ENCODE data around the gene KCNQ5.
"Not testable (repeated sequence)": the region's sequence is repeated elsewhere in the genome, so short reads cannot be mapped to it uniquely, and the experiment has no call there.

The KCNQ5 gene

GRCh38 chr6:73194744-73195143 lies 572.9 kb downstream of the KCNQ5 start:
- DNase-seq (ENCODE audit: low read depth in 1 of 2, low spot score in 1 of 2) = no peak
- in situ Hi-C loops (cut with HindIII; ENCODE audit: low pct_unique_long_range_greater_than_20kb, low sequenced_read_pairs) = no loop called here
- no peak for TF ChIP-seq JUND (IDR thresholded peaks at IDR 0.05; ENCODE audit: low read depth)

GRCh38 chr6:73200247-73200646 lies 578.4 kb downstream of the KCNQ5 start:
- DNase-seq (ENCODE audit: low read depth in 1 of 2, low spot score in 1 of 2) = no peak
- TF ChIP-seq JUND (IDR thresholded peaks at IDR 0.05; ENCODE audit: low read depth) = no peak
- in situ Hi-C loops (cut with HindIII; ENCODE audit: low pct_unique_long_range_greater_than_20kb, low sequenced_read_pairs) = no loop called here

GRCh38 chr6:73200735-73201134 lies 578.9 kb downstream of the KCNQ5 start:
- DNase-seq (ENCODE audit: low read depth in 1 of 2, low spot score in 1 of 2) = no peak
- in situ Hi-C loops (cut with HindIII; ENCODE audit: low pct_unique_long_range_greater_than_20kb, low sequenced_read_pairs) = no loop called here
- no peak for TF ChIP-seq JUND (IDR thresholded peaks at IDR 0.05; ENCODE audit: low read depth)

- no peak for TF ChIP-seq JUND (IDR thresholded peaks at IDR 0.05; ENCODE audit: low read depth)
- in situ Hi-C loops (cut with HindIII; ENCODE audit: low pct_unique_long_range_greater_than_20kb, low sequenced_read_pairs) = no loop called here
- no peak for DNase-seq (ENCODE audit: low read depth in 1 of 2, low spot score in 1 of 2)
Observed at GRCh38 chr6:73203098-73203497, 581.2 kb downstream of the KCNQ5 start.

GRCh38 chr6:73204252-73204651 lies 582.4 kb downstream of the KCNQ5 start:
- DNase-seq (ENCODE audit: low read depth in 1 of 2, low spot score in 1 of 2) = no peak
- no peak for TF ChIP-seq JUND (IDR thresholded peaks at IDR 0.05; ENCODE audit: low read depth)
- in situ Hi-C loops (cut with HindIII; ENCODE audit: low pct_unique_long_range_greater_than_20kb, low sequenced_read_pairs) = no loop called here

GRCh38 chr6:73207221-73207837 lies 585.5 kb downstream of the KCNQ5 start:
- no peak for TF ChIP-seq JUND (IDR thresholded peaks at IDR 0.05; ENCODE audit: low read depth)
- no peak for DNase-seq (ENCODE audit: low read depth in 1 of 2, low spot score in 1 of 2)
- in situ Hi-C loops (cut with HindIII; ENCODE audit: low pct_unique_long_range_greater_than_20kb, low sequenced_read_pairs) = no loop called here

- TF ChIP-seq JUND (IDR thresholded peaks at IDR 0.05; ENCODE audit: low read depth) = no peak
- no peak for DNase-seq (ENCODE audit: low read depth in 1 of 2, low spot score in 1 of 2)
- in situ Hi-C loops (cut with HindIII; ENCODE audit: low pct_unique_long_range_greater_than_20kb, low sequenced_read_pairs) = no loop called here
Observed at GRCh38 chr6:73209117-73209516, 587.3 kb downstream of the KCNQ5 start.

GRCh38 chr6:73216859-73217258 lies 595.0 kb downstream of the KCNQ5 start:
- DNase-seq (ENCODE audit: low read depth in 1 of 2, low spot score in 1 of 2) = no peak
- TF ChIP-seq JUND (IDR thresholded peaks at IDR 0.05; ENCODE audit: low read depth) = no peak
- in situ Hi-C loops (cut with HindIII; ENCODE audit: low pct_unique_long_range_greater_than_20kb, low sequenced_read_pairs) = no loop called here

- in situ Hi-C loops (cut with HindIII; ENCODE audit: low pct_unique_long_range_greater_than_20kb, low sequenced_read_pairs) = no loop called here
- no peak for DNase-seq (ENCODE audit: low read depth in 1 of 2, low spot score in 1 of 2)
- TF ChIP-seq JUND (IDR thresholded peaks at IDR 0.05; ENCODE audit: low read depth) = no peak
Observed at GRCh38 chr6:73225396-73225795, 603.5 kb downstream of the KCNQ5 start, which contains the start of gene KHDC1L. Gene KHDC1L, minus strand, starts transcription at chr6:73225496. Its CDS starts 88 bp downstream, at chr6:73225408.

GRCh38 chr6:73227606-73228255 lies 605.9 kb downstream of the KCNQ5 start:
- TF ChIP-seq JUND (IDR thresholded peaks at IDR 0.05; ENCODE audit: low read depth) = no peak
- DNase-seq (ENCODE audit: low read depth in 1 of 2, low spot score in 1 of 2) = no peak
- in situ Hi-C loops (cut with HindIII; ENCODE audit: low pct_unique_long_range_greater_than_20kb, low sequenced_read_pairs) = no loop called here

GRCh38 chr6:73231986-73232391 lies 610.1 kb downstream of the KCNQ5 start:
- in situ Hi-C loops (cut with HindIII; ENCODE audit: low pct_unique_long_range_greater_than_20kb, low sequenced_read_pairs) = no loop called here
- no peak for TF ChIP-seq JUND (IDR thresholded peaks at IDR 0.05; ENCODE audit: low read depth)
- no peak for DNase-seq (ENCODE audit: low read depth in 1 of 2, low spot score in 1 of 2)

- TF ChIP-seq JUND (IDR thresholded peaks at IDR 0.05; ENCODE audit: low read depth) = no peak
- in situ Hi-C loops (cut with HindIII; ENCODE audit: low pct_unique_long_range_greater_than_20kb, low sequenced_read_pairs) = no loop called here
- no peak for DNase-seq (ENCODE audit: low read depth in 1 of 2, low spot score in 1 of 2)
Observed at GRCh38 chr6:73233048-73233447, 611.2 kb downstream of the KCNQ5 start.

GRCh38 chr6:73233971-73234370 lies 612.1 kb downstream of the KCNQ5 start:
- in situ Hi-C loops (cut with HindIII; ENCODE audit: low pct_unique_long_range_greater_than_20kb, low sequenced_read_pairs); DNase-seq (ENCODE audit: low read depth in 1 of 2, low spot score in 1 of 2): not testable (repeated sequence)

GRCh38 chr6:73234733-73235132 lies 612.9 kb downstream of the KCNQ5 start:
- no peak for DNase-seq (ENCODE audit: low read depth in 1 of 2, low spot score in 1 of 2)
- in situ Hi-C loops (cut with HindIII; ENCODE audit: low pct_unique_long_range_greater_than_20kb, low sequenced_read_pairs) = no loop called here
- TF ChIP-seq JUND (IDR thresholded peaks at IDR 0.05; ENCODE audit: low read depth) = no peak
